Muscle layer of colon (tissue), 2 donors: ENCODE measurements around the gene F8.

Source experiments
- H3K27ac ChIP-seq: one replicate; pipeline ENCODE4 v1.7.0; 2013; ENCODE audit warnings: low read depth, mild to moderate bottlenecking, low read length, moderate library complexity
- H3K27me3 ChIP-seq, 2 donors: one replicate each; pipeline ENCODE4 v1.7.0; 2013; ENCODE audit warnings: low read length in 2 of 2, mild to moderate bottlenecking in 2 of 2; ENCODE audit not compliant: insufficient read depth in 2 of 2, control insufficient read depth in 1 of 2
- H3K36me3 ChIP-seq: one replicate; pipeline ENCODE4 v1.7.0; 2013; ENCODE audit warnings: mild to moderate bottlenecking, low read length; ENCODE audit not compliant: insufficient read depth
- H3K4me1 ChIP-seq: one replicate; pipeline ENCODE4 v1.7.0; 2013; ENCODE audit warnings: mild to moderate bottlenecking, low read length; ENCODE audit not compliant: insufficient read depth
- H3K4me3 ChIP-seq, 2 donors: one replicate each; pipeline ENCODE4 v1.7.0; 2013; ENCODE audit warnings: low read length in 2 of 2, low read depth in 1 of 2, mild to moderate bottlenecking in 1 of 2, moderate library complexity in 1 of 2
- H3K9ac ChIP-seq: one replicate; pipeline ENCODE4 v1.7.0; 2013; ENCODE audit warnings: low read length
- H3K9me3 ChIP-seq: one replicate; pipeline ENCODE4 v1.7.0; 2013; ENCODE audit warnings: mild to moderate bottlenecking, low read length
- donor health status: abdominal sarcoma.
- donor health status: Adenocarcinoma of cecum.

F8 gene

DNA sequence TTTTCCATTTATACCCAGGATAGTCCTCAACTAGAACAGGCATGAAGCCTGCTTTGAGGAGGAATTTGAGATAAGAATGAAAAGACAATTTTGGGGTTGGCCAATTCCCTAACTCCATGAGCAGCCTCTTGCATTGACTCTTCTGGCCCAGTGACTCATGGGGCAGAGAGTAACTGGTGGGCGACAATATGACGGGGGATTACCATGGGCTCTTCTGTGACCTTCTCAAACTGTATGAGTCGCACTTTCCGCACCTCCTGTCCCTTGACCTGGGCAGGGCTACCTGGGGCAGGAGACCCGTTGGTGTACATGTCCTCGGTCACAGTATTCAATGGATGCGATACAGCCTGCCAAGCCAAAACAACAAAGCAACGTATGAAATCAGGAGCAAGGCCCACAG, 230.6 kb downstream of the F8 start:
- H3K36me3 ChIP-seq = no peaks in the 10 kb centered on the region
- H3K4me3 ChIP-seq = no peak overlapping the region
- no peaks in the 10 kb centered on the region for H3K4me1 ChIP-seq
- no peak overlapping the region for H3K9ac ChIP-seq
- H3K9me3 ChIP-seq = no peaks in the 10 kb centered on the region
- H3K27ac ChIP-seq = no peak overlapping the region
- no peaks in the 10 kb centered on the region for H3K27me3 ChIP-seq

DNA sequence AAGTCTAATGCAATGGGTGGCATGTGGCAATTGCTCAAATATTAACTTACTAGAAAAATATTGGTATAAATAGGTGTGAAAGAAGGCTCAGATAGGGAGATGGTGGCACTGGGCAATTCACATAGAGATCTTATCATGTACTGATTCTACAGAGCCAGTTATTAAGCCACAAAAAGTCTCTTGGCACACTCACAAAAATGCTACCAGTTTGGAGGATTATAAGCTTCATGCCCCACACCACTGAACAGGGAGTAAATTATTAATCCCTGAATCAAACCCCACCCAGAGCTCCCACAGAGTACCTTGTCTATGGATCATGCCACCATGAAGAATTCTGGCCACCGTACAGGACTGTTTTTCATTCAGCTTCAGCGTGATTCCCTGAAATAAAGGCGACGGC, 231.1 kb downstream of the F8 start:
- Histone ChIP-seq H3K27ac (no peak overlapping the region), H3K4me1 (no peaks in the 10 kb centered on the region), H3K27me3 (no peaks in the 10 kb centered on the region), H3K9me3 (no peaks in the 10 kb centered on the region), H3K9ac (no peak overlapping the region), H3K4me3 (no peak overlapping the region), H3K36me3 (no peaks in the 10 kb centered on the region)
